RKO (cell line): Measurements from ENCODE around the gene ITPR1.

Experiments used
- DNase-seq: peaks from one replicate; pipeline ENCODE4 v3.0.0-alpha.2; 2016; ENCODE audit warnings: low spot score

Gene ITPR1

GRCh38 chr3:4720316-4721075, 227.3 kb downstream of the ITPR1 start:
- no peak for DNase-seq

- no peak for DNase-seq
Observed at GRCh38 chr3:4721511-4721911, 228.4 kb downstream of the ITPR1 start.

GRCh38 chr3:4722103-4722502, 229.0 kb downstream of the ITPR1 start:
- peak; percentile 48 for DNase-seq

GRCh38 chr3:4724051-4724629, 231.0 kb downstream of the ITPR1 start:
- DNase-seq, result no peak

GRCh38 chr3:4726549-4726948, 233.4 kb downstream of the ITPR1 start:
- DNase-seq, result no peak

- no peak for DNase-seq
Observed at GRCh38 chr3:4729061-4729973, 236.2 kb downstream of the ITPR1 start.

- DNase-seq, result no peak
Observed at GRCh38 chr3:4730719-4731118, 237.6 kb downstream of the ITPR1 start.

GRCh38 chr3:4731543-4732111, 238.5 kb downstream of the ITPR1 start:
- no peak for DNase-seq

- no peak for DNase-seq
Observed at GRCh38 chr3:4732925-4733324, 239.8 kb downstream of the ITPR1 start.

GRCh38 chr3:4734454-4734853, 241.3 kb downstream of the ITPR1 start:
- DNase-seq, result no peak

GRCh38 chr3:4735243-4735642, 242.1 kb downstream of the ITPR1 start:
- DNase-seq, result no peak

GRCh38 chr3:4736284-4736861, 243.2 kb downstream of the ITPR1 start:
- DNase-seq, result no peak

GRCh38 chr3:4738737-4739274, 245.7 kb downstream of the ITPR1 start:
- DNase-seq, result no peak

- no peak for DNase-seq
Observed at GRCh38 chr3:4739289-4740236, 246.4 kb downstream of the ITPR1 start.

- DNase-seq, result no peak
Observed at GRCh38 chr3:4740397-4741105, 247.4 kb downstream of the ITPR1 start.

- DNase-seq, result no peak
Observed at GRCh38 chr3:4741106-4741403, 247.9 kb downstream of the ITPR1 start.

- DNase-seq, result peak; percentile 69
Observed at GRCh38 chr3:4741404-4742307, 248.5 kb downstream of the ITPR1 start.

- no peak for DNase-seq
Observed at GRCh38 chr3:4742359-4742758, 249.2 kb downstream of the ITPR1 start.

- DNase-seq, result no peak
Observed at GRCh38 chr3:4743371-4743770, 250.2 kb downstream of the ITPR1 start.
